RWPE1 (cell line): ENCODE data around the gene CNTNAP2.
"Not testable (repeated sequence)": the region's sequence is repeated elsewhere in the genome, so short reads cannot be mapped to it uniquely, and the experiment has no call there.

ENCODE experiments used
- CTCF ChIA-PET: fragments of 350-600 bp; sonication (Branson Sonifier 250); formaldehyde crosslinking; extraction: SDS; loops from one replicate; lab custom pipeline; 2021; lab: Yijun Ruan, JAX
- POLR2A ChIA-PET: fragments of 400-600 bp; formaldehyde crosslinking; extraction: SDS; loops from one replicate; lab custom pipeline; 2020; ENCODE audit warnings: antibody characterized with exemption; ENCODE audit not compliant: low non-redundant PET; lab: Yijun Ruan, JAX
- DNase-seq: peaks from one replicate; pipeline ENCODE4 v3.0.0; 2012; ENCODE audit warnings: low spot score
- H3K27ac ChIP-seq: fragments of 450-650 bp; 2 replicates; pipeline ENCODE4 v1.5.1; 2017
- TF ChIP-seq, protein P1 (sequence below): fragments of 450-650 bp; conservative IDR thresholded peaks from 2 replicates; pipeline ENCODE4 v1.5.1; 2017; ENCODE audit warnings: low read depth, mild to moderate bottlenecking

The CNTNAP2 gene

DNA sequence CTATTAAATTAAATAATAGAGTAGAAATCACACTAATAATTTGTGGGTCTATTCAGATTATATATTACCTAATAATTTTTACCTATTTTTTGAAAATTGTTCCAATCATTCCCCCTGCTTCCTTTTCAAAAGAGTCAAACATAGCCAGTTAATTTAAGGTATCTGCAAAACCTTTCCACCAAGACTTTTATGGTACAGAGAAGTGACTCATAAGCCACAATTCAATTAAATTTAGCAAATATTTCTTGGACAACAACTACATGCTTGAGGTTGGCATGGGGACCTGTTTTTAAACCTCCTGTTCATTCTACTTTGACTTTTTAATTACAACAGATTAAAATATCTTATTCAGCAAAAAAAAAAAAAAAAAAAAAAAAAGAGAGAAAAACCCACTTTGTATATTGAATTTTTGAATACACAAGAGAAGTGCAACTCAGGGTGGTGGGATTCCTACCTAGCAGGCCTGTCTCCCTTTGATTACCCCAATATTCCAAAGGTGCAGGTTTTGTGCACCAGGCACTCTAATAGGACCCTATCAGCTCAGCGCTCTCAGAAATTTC lies 2172.1 kb downstream of the CNTNAP2 start:
- DNase-seq, result no peak
- CTCF ChIA-PET, result no interaction called here
- POLR2A ChIA-PET, result no interaction called here
- H3K27ac ChIP-seq, result no peak overlapping the region
- TF ChIP-seq, protein P1, sequence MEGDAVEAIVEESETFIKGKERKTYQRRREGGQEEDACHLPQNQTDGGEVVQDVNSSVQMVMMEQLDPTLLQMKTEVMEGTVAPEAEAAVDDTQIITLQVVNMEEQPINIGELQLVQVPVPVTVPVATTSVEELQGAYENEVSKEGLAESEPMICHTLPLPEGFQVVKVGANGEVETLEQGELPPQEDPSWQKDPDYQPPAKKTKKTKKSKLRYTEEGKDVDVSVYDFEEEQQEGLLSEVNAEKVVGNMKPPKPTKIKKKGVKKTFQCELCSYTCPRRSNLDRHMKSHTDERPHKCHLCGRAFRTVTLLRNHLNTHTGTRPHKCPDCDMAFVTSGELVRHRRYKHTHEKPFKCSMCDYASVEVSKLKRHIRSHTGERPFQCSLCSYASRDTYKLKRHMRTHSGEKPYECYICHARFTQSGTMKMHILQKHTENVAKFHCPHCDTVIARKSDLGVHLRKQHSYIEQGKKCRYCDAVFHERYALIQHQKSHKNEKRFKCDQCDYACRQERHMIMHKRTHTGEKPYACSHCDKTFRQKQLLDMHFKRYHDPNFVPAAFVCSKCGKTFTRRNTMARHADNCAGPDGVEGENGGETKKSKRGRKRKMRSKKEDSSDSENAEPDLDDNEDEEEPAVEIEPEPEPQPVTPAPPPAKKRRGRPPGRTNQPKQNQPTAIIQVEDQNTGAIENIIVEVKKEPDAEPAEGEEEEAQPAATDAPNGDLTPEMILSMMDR, result no peak

DNA sequence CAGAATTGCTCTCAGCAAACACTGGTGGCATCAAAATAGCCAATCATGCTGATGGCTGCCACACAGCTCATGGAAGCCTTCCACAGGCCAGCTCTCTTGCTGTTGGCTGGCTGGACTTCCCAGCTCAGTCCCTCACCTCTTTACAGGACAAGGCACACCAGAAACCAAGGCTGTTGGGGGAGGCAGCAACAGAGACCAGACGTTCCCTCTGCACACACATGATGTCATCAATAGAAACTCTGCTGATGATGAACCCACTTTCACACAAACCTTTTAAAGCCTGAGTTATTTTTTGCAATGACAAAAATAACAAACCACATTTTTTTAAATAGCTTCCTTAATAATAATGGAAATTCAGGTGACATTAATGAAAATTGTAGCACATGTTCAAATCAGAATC lies 2173.0 kb downstream of the CNTNAP2 start:
- CTCF ChIA-PET, result no interaction called here
- POLR2A ChIA-PET, result no interaction called here
- H3K27ac ChIP-seq, result no peak overlapping the region
- DNase-seq, result no peak
- TF ChIP-seq, protein P1, result no peak

DNA sequence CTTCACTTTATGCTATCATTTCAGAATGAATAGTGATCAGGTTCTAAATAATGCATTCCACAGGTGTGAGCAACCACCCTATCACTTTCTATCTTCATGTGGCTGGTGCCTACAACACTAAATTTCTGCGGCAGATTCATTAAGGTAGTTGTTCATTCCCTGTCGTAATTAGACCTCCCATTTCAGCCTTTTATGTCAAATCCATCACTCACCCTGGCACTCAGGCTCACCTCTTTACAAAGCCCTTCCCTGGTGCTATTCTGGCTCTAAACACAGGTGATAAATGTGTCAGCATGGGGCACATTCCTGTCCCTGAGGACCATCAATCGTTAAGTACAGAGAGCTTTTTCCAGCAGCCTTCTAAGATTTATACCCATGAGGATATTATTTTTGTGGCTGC lies 2173.9 kb downstream of the CNTNAP2 start:
- H3K27ac ChIP-seq, result no peak overlapping the region
- POLR2A ChIA-PET, result no interaction called here
- TF ChIP-seq, protein P1, result no peak
- no peak for DNase-seq
- CTCF ChIA-PET, result no interaction called here

DNA sequence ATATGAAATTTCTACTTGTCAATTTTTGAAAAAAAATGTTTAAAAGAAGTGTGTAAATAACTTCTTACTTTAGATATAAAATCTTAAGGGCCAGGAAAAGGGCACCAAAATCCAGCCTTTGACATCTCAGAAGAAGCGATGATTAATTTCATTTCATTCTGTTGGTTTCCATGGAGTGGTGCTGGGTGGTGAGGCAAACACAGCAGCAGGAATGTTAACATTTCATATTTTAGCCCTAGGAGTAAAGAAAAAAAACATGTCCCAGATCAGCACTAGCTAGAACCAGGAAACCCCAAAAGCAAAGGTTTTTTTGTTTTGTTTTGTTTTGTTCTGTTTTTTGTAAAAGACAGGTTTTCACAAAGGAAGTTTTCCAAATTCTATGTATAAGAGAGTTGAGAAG lies 2175.2 kb downstream of the CNTNAP2 start:
- H3K27ac ChIP-seq, result no peak overlapping the region
- TF ChIP-seq, protein P1, result no peak
- ChIA-PET POLR2A (no interaction called here), CTCF (no interaction called here)
- DNase-seq, result no peak

DNA sequence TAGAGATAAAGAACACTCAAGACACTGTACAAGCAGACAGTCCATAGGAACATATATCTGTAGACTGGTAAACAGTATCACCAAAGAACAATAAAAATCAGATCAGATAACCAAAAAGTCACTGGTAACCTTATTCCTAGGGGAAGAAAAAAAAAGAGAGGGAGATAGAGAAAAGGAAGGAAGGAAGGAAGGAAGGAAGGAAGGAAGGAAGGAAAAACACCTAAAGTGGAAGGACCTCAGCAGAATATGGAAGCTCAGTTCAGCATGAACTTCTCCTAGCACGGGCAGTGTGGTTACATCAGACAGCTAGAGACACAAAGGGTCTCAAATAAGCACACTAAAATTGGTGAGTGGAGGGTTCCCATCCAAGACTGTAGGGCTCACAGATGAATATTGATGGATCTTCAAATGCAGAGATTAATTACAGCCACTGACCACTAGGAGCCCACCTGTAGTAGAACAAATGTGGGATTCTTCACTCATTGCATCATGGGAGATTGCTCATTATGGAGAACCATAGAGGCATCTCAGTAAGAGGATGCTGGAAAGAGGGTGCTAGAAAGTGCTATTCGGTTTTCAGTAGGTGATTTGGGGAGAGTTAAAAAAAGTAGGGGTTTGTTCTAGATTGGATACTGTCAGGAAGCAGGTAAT lies 2180.5 kb downstream of the CNTNAP2 start:
- ChIA-PET POLR2A (no interaction called here), CTCF (interaction anchor here (0.7 kb wide), 1 partner anchor 68 kb away, joined by 8 read pairs; no protein-coding TSS in a partner anchor)
- H3K27ac ChIP-seq, result no peak overlapping the region
- TF ChIP-seq, protein P1, result no peak
- no peak for DNase-seq

DNA sequence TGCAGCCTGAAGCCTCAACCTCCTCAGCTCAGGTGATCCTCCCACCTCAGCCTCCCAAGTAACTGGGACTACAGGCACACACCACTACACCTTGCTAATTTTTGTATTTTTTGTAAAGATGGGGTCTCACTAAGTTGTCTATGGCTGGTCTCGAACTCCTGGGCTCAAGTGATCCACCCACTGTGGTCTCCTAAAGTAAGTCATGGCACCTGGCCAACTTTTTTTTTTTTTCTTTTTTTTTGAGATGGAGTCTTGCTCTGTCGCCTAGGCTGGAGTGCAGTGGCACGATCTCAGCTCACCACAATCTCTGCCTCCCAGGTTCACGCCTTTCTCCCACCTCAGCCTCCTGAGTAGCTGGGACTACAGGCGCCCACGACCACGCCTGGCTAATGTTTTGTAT lies 2182.2 kb downstream of the CNTNAP2 start:
- DNase-seq, CTCF ChIA-PET, H3K27ac ChIP-seq, POLR2A ChIA-PET: not testable (repeated sequence)
